ENCODE data around the gene EXTL2. TPM values are rescaled to one million over a fixed set of nuclear protein-coding genes. Genes with fewer than 3 reads are reported as not detected.

EXTL2 gene
- total and polyA plus RNA-seq, 9 donors: 13.1 to 28.4 (median 16.0) TPM

- Histone ChIP-seq H3K36me3 (no peaks in the 10 kb centered on the region), H3K27me3 (no peaks in the 10 kb centered on the region), H3K4me3 (peak overlapping the region; percentile 86), H3K27ac (peak overlapping the region; percentile 17 to 91), H3K4me1 (ENCODE audit: insufficient read depth) (peaks cover 3% of the 10 kb centered on the region), H3K9me3 (no peaks in the 10 kb centered on the region)
- no peak for DNase-seq
- intact Hi-C loops (cut with DNase I): no loop called here
- TF ChIP-seq POLR2A (IDR thresholded peaks at IDR 0.05) (no peak), EP300 (IDR thresholded peaks at IDR 0.05) (no peak)
- TF ChIP-seq, protein P1, sequence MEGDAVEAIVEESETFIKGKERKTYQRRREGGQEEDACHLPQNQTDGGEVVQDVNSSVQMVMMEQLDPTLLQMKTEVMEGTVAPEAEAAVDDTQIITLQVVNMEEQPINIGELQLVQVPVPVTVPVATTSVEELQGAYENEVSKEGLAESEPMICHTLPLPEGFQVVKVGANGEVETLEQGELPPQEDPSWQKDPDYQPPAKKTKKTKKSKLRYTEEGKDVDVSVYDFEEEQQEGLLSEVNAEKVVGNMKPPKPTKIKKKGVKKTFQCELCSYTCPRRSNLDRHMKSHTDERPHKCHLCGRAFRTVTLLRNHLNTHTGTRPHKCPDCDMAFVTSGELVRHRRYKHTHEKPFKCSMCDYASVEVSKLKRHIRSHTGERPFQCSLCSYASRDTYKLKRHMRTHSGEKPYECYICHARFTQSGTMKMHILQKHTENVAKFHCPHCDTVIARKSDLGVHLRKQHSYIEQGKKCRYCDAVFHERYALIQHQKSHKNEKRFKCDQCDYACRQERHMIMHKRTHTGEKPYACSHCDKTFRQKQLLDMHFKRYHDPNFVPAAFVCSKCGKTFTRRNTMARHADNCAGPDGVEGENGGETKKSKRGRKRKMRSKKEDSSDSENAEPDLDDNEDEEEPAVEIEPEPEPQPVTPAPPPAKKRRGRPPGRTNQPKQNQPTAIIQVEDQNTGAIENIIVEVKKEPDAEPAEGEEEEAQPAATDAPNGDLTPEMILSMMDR (IDR thresholded peaks at IDR 0.05): no peak
- WGBS, 3 donors: 0 to 1% (median 1%) methylated on average over 12 of the region's 12 CpGs
These were observed 1.9 kb upstream of the EXTL2 start for GRCh38 chr1:100896481-100896982.

DNA sequence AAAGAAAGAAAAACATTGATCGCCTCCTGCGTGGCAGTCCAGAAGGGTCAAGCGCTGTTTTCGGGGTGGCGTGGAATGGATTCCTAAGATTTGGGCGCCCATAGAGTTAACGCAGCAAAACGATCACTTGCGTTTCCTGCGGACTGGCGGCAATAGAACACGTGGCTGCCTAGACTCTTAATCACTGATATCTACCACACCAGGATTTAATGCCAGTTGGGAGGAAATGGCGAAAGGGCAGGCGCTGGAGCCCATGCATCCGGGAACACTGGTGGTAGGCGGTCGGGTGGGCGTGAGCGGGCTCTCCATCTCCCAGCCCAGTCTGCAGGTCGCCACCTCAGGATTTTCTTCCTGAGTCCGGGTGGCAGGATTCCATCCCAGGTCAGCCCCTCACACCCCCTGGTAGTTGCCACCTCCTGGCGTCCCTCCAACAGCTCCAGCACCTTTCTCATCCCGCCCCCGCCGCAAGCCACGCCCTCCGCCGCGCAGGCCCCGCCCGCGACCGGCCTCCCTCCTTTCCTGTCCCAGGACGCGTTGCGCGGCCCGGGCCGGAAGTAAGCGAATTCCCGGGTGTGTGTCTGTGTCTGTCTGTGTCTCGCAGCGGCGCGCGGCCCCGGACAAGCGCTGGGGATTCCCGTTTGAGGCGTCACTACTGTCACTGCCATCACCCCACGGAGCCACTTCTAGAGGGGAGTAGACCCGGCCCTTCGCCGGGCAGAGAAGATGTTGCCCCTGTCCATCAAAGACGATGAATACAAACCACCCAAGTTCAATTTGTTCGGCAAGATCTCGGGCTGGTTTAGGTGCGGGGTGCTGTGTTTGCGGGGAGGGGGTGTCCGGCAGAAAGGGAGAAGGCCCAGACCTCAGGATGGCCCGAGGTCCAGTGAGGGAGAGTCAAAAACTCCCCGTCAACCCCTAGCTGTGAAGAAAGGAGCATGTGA lies 1.2 kb upstream of the EXTL2 start, which contains the start of gene SLC30A7:
Gene SLC30A7, plus strand, starts transcription at position 551 of the 941 bp plus-strand sequence. Its CDS starts 173 bp downstream, at position 724.
- H3K4me1 ChIP-seq (ENCODE audit: insufficient read depth): peaks cover 3% of the 10 kb centered on the region
- H3K4me3 ChIP-seq: peak within 1 kb of the TSS; percentile 86
- no peaks in the 10 kb centered on the region for H3K36me3 ChIP-seq
- no peaks in the 10 kb centered on the region for H3K27me3 ChIP-seq
- peak within 1 kb of the TSS; percentile 31 to 91 for H3K27ac ChIP-seq
- WGBS, 3 donors: 0 to 1% (median 1%) methylated on average over 60 to 62 of the region's 62 CpGs
- peak; percentile 91 to 97 (median 96) for DNase-seq
- TF ChIP-seq POLR2A (IDR thresholded peaks at IDR 0.05): peak; percentile 53
- no peak for TF ChIP-seq EP300 (IDR thresholded peaks at IDR 0.05)
- intact Hi-C loops (cut with DNase I): no loop called here
- no peaks in the 10 kb centered on the region for H3K9me3 ChIP-seq

DNA sequence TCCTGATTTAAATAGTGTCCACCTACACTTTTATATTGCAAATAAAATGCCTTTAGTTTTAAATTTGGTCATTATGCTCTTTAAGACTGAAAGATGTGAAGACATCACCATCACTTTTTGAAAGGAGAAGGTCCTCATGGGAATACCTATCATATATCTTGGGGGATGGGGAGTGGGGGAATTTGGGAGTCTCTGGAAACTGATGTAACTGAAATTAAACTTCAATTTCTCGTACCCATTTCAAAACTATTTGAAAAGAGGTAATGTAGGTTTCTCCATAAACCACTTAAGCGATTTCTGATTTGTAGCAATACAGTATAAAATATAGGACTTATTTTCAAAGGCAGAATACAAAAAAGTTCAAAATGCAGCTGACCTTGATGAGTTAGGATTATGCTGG lies 924 bp downstream of the EXTL2 start:
- H3K4me3 ChIP-seq: peak overlapping the region; percentile 86
- DNase-seq: no peak
- H3K9me3 ChIP-seq: no peaks in the 10 kb centered on the region
- intact Hi-C loops (cut with DNase I): no loop called here
- 20 to 34% (median 33%) methylated on average over 2 of the region's 2 CpGs for WGBS, 3 donors
- H3K27ac ChIP-seq: no peak overlapping the region
- no peaks in the 10 kb centered on the region for H3K36me3 ChIP-seq
- TF ChIP-seq, protein P1 (IDR thresholded peaks at IDR 0.05): no peak
- TF ChIP-seq POLR2A (IDR thresholded peaks at IDR 0.05) (no peak), EP300 (IDR thresholded peaks at IDR 0.05) (no peak)
- H3K27me3 ChIP-seq: no peaks in the 10 kb centered on the region
- peaks cover 3% of the 10 kb centered on the region for H3K4me1 ChIP-seq (ENCODE audit: insufficient read depth)

GRCh38 chr1:100892554-100892953 lies 2.1 kb downstream of the EXTL2 start:
- no peaks in the 10 kb centered on the region for H3K9me3 ChIP-seq
- intact Hi-C loops (cut with DNase I): no loop called here
- H3K4me1 ChIP-seq (ENCODE audit: insufficient read depth): peaks cover 3% of the 10 kb centered on the region
- H3K36me3 ChIP-seq: no peaks in the 10 kb centered on the region
- WGBS, 3 donors: 95 to 98% (median 96%) methylated on average over 3 of the region's 3 CpGs
- TF ChIP-seq, protein P1 (IDR thresholded peaks at IDR 0.05): no peak
- TF ChIP-seq POLR2A (IDR thresholded peaks at IDR 0.05) (no peak), EP300 (IDR thresholded peaks at IDR 0.05) (no peak)
- DNase-seq: no peak
- no peak overlapping the region for H3K27ac ChIP-seq
- H3K27me3 ChIP-seq: no peaks in the 10 kb centered on the region
- no peak overlapping the region for H3K4me3 ChIP-seq
